GM18505 (cell line): ENCODE data around the gene PDCD4.

ENCODE experiments used
- ATAC-seq: cut with Tn5 transposase; IDR thresholded peaks from one replicate; pipeline ENCODE4 v1.9.1; 2021; ENCODE audit not compliant: unreplicated experiment
- POLR2A ChIP-seq: IDR thresholded peaks from 4 replicates; pipeline ENCODE4 v1.6.1; 2011; ENCODE audit warnings: borderline replicate concordance; ENCODE audit not compliant: insufficient read depth, insufficient read length; ENCODE audit errors: extremely low read depth

The PDCD4 gene

DNA sequence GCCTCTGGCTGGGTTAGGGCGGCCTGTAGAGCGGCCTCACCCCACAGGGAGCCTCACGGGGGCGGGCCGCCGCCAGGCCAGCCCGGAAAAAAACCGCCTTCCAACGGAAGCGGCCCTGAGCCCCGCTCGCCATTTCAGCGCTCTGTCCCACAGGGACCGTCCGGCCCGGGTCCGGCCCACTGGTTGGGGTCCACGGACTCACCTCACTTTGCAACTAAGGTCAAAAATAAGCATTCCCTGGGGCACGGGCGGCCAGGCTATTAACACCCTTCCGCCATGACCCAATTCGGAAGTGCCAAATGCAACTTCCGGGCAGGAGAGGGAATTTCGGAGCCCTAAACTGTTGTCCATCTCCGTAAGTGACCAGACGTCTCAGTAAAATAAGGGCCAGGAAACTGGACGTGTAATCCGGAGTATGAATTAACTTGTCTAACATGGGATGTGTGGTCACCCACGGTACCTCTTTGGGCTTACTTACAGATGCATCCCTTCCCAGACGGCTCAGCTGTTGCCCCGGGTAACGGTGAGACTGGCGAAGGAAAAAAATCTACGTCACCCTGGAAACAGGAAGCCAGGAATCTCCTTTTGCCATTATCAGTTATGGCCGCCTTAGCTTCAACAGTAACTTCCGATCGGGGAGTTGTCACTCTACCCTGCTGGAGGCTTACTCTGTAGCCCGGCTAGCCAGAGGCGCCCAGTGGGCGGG lies 47.1 kb downstream of the PDCD4 start, which contains the start of gene BBIP1:
TSS of gene BBIP1 (minus strand) at position 538 of the 706 bp plus-strand sequence. CDS start 1,023 bp downstream, outside the sequence.
- TF ChIP-seq POLR2A = peak; percentile 92
- ATAC-seq = peak; percentile 81

GRCh38 chr10:110919349-110919931 lies 47.7 kb downstream of the PDCD4 start, which contains the start of gene SHOC2:
SHOC2 (plus strand) TSS chr10:110919604; CDS start chr10:110964359, 44,755 bp downstream.
- TF ChIP-seq POLR2A = peak; percentile 83

DNA sequence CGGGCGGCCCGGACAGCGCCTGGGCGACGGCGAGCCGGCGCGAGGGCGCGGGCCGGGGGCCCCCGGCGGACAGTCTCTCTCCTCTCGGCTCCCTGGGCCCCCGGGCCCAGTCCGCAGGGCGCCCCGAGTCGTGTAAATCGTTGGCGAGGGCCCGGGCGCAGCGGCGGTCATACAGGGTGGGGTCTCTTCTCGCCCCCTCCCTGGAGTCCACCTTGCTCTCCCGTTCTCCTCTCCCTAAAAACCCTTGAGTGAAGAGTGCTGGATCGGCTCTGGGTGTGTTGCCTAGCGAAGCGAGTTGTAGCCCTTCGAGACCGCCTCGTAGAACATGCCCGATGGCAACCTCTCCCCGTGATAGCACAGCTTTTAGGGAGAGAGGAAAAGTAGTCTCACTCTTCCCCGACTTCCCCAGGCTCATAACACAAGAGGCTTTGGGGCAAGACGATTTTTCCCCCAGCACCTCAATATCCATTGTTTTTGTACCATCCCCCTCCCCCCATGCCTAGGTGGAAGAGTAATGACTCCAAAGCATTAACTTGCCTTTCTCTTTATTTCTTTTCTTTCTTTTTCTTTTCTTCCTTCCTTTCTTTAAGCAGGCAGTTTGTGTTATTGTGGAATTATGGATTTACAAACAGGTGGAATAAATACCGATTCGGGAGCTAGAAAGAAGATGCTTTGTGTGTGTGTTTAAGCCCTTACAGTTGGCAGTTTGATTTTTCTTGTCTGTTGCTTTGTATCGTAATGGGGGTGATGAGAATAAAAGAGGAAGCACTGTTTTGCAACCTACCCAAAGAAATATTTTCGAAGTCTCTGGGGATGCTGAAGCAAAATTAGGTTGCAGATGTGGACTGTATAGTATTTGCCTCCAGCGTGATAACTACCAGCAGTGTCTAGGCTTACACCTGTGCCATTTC lies 48.5 kb downstream of the PDCD4 start:
- ATAC-seq = peak; percentile 21
- no peak for TF ChIP-seq POLR2A

More at GRCh38 chr10:110919349-110919931, 47.7 kb downstream of the PDCD4 start, which contains the start of gene SHOC2:
- peak; percentile 20 for ATAC-seq

GRCh38 chr10:110923856-110924493 lies 52.2 kb downstream of the PDCD4 start:
- TF ChIP-seq POLR2A = no peak
- ATAC-seq = no peak

GRCh38 chr10:110927461-110927860 lies 55.7 kb downstream of the PDCD4 start:
- no peak for ATAC-seq
- no peak for TF ChIP-seq POLR2A

- TF ChIP-seq POLR2A = no peak
- no peak for ATAC-seq
Observed at GRCh38 chr10:110931769-110932381, 60.1 kb downstream of the PDCD4 start.

- TF ChIP-seq POLR2A = no peak
- no peak for ATAC-seq
Observed at GRCh38 chr10:110932505-110933180, 60.9 kb downstream of the PDCD4 start.

DNA sequence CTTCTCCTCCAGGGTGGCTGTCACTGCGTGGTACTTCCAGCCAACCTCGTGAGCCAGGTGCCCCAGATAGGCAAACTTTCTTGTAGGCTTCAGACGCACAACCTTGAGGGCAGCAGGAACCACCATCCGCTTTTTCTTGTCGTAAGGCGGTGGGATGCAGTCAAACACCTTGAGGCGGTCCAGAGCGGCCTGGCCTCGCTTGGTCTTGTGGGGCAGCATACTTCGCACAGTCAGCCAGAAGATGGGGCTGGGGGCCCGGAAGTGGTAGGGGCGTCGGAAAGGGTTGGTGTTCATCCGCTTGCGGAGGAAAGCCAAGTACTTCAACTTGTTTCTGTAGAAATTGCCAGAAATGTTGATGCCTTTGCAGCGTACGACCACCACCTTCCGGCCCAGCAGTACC lies 65.0 kb downstream of the PDCD4 start:
- TF ChIP-seq POLR2A = no peak
- ATAC-seq = no peak

- TF ChIP-seq POLR2A = no peak
- no peak for ATAC-seq
Observed at GRCh38 chr10:110939419-110939818, 67.7 kb downstream of the PDCD4 start.

DNA sequence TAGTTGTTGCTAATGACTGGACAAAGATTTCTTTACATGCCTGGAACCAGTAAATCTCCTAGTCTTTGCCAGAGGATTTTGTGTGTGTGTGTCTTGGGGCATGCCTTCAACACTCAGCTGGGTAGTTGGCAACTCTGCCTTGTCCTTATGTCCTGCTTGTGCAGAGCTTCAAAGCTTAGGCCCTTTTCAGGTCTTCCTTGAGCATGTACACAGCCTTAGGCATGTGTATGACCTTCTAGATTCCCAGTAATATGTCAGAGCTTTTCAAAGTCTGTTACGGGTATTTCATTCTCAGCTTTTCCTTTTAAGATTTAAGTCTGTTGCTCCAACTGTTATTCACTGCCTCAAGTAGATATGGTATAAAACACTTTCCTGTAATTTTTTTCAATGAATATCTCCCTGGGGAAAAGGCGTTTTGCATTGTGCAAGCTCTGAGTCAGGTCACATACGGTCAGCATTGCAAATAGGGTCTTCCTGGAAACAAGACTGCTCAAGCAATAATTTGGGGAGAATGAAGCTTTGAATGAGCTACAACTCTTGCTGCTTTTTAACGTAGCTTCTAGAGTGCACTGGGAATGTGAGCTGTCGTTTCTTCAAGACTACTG lies 73.2 kb downstream of the PDCD4 start:
- no peak for TF ChIP-seq POLR2A
- ATAC-seq = no peak

- TF ChIP-seq POLR2A = no peak
Observed at GRCh38 chr10:110946496-110946895, 74.8 kb downstream of the PDCD4 start.

More at GRCh38 chr10:110946496-110946895, 74.8 kb downstream of the PDCD4 start:
- ATAC-seq = no peak
